K562 (cell line): ENCODE measurements around the gene RAB6B. TPM values are rescaled to one million over a fixed set of nuclear protein-coding genes. Genes with fewer than 3 reads are reported as not detected.

Experiments
- ATAC-seq: fragments of 200-7000 bp; cut with Tn5 transposase; 3 replicates; pipeline ENCODE4 v1.9.1; 2020; ENCODE audit warnings: moderate library complexity
- BruUV-seq: library from RNA; stranded (reverse); fragments of 400-500 nt; replicated peaks from 2 replicates; lab custom pipeline; 2021; lab: Mats Ljungman, UMichigan
- CTCF ChIA-PET: fragments of 300-600 bp; formaldehyde crosslinking; extraction: SDS; loops from one replicate; lab custom pipeline; 2021; ENCODE audit warnings: low intra/inter-chr PET ratio; lab: Yijun Ruan, JAX
- POLR2A ChIA-PET: fragments of 300-600, 350-650 bp; sonication (Branson Sonifier 250); formaldehyde crosslinking; extraction: SDS; loops from one replicate; lab custom pipeline; 2021; ENCODE audit warnings: antibody characterized with exemption, inconsistent platforms; lab: Yijun Ruan, JAX
- DNase-seq, 4 experiments: peaks; one replicate each; pipeline versions ENCODE4 v3.0.0 to v3.0.0-alpha.2; 2011 to 2018; ENCODE audit warnings: low spot score in 3 of 4, mixed read lengths in 3 of 4; ENCODE audit errors: extremely low read depth in 1 of 4
- FAIRE-seq: peaks from 2 replicates; lab custom pipeline; 2011; peaks lifted over from hg19 to GRCh38; lab: Jason Lieb, UNC
- H2AFZ ChIP-seq: 2 replicates; pipeline ENCODE4 v1.6.0; 2011; ENCODE audit warnings: low read depth, low read length, control low read depth, inconsistent platforms
- H3K27ac ChIP-seq: fragments of 200-600 bp; 3 replicates; pipeline ENCODE4 v1.8.0; 2011; ENCODE audit warnings: low read depth, mild to moderate bottlenecking, control low read depth, inconsistent platforms, low read length, moderate library complexity, mixed read lengths; ENCODE audit errors: extremely low read depth
- H3K27me3 ChIP-seq, 2 experiments: fragments of 300-600 bp in 1 of 2; 2 replicates in 1 of 2; 3 replicates in 1 of 2; pipeline versions ENCODE4 v1.6.0 to v1.8.0; 2011; ENCODE audit warnings: inconsistent platforms in 2 of 2, low read length in 2 of 2, mild to moderate bottlenecking in 1 of 2, mixed read lengths in 1 of 2, moderate library complexity in 1 of 2; ENCODE audit not compliant: control insufficient read depth in 2 of 2, insufficient read depth in 2 of 2
- H3K36me3 ChIP-seq: fragments of 300-600 bp; 3 replicates; pipeline ENCODE4 v1.8.0; 2011; ENCODE audit warnings: mild to moderate bottlenecking, low read length, inconsistent platforms; ENCODE audit not compliant: control insufficient read depth, insufficient read depth
- H3K4me1 ChIP-seq, 2 experiments: fragments of 200-600 bp in 1 of 2; replicated peaks in 1 of 2; 2 replicates in 1 of 2; 3 replicates in 1 of 2; pipeline versions ENCODE4 v1.5.1 to v1.8.0; 2011; ENCODE audit warnings: inconsistent platforms in 2 of 2, low read length in 2 of 2, mild to moderate bottlenecking in 1 of 2, mixed read lengths in 1 of 2, moderate library complexity in 1 of 2; ENCODE audit not compliant: control insufficient read depth in 2 of 2, insufficient read depth in 2 of 2
- H3K4me2 ChIP-seq: 2 replicates; pipeline ENCODE4 v1.6.1; 2011; ENCODE audit warnings: low read length, control low read depth, inconsistent platforms, mixed read lengths; ENCODE audit not compliant: insufficient read depth
- H3K4me3 ChIP-seq: fragments of 200-600 bp; sonication (generic), shearing (Covaris generic); 2 replicates; pipeline ENCODE4 v1.5.1; 2016; ENCODE audit warnings: control low read depth, inconsistent platforms
- H3K79me2 ChIP-seq: fragments of 200-600 bp; 3 replicates; pipeline ENCODE4 v1.8.0; 2011; ENCODE audit warnings: low read length, inconsistent platforms; ENCODE audit not compliant: control insufficient read depth, insufficient read depth
- H3K9ac ChIP-seq, 2 experiments: 2 replicates each; pipeline versions ENCODE4 v1.6.0 to v1.6.1; 2011; ENCODE audit warnings: low read depth in 2 of 2, low read length in 2 of 2, control low read depth in 1 of 2, inconsistent platforms in 1 of 2, mild to moderate bottlenecking in 1 of 2, mixed read lengths in 1 of 2; ENCODE audit not compliant: insufficient read depth in 1 of 2
- H3K9me1 ChIP-seq: one replicate; pipeline ENCODE4 v1.6.0; 2011; ENCODE audit warnings: inconsistent platforms, mild to moderate bottlenecking, low read length, moderate library complexity; ENCODE audit not compliant: control insufficient read depth, insufficient read depth
- H3K9me3 ChIP-seq: replicated peaks from 2 replicates; pipeline ENCODE4 v1.5.1; 2011; ENCODE audit warnings: low read depth, low read length, inconsistent platforms; ENCODE audit not compliant: control insufficient read depth, insufficient read depth
- H4K20me1 ChIP-seq: replicated peaks from 2 replicates; pipeline ENCODE4 v1.6.1; 2011; ENCODE audit warnings: low read length, inconsistent platforms, mixed read lengths; ENCODE audit not compliant: control insufficient read depth, insufficient read depth
- DNMT1 ChIP-seq: fragments of 450-650 bp; IDR thresholded peaks from 2 replicates; pipeline ENCODE4 v1.6.1; 2016; ENCODE audit warnings: antibody characterized with exemption, mild to moderate bottlenecking
- EWSR1 ChIP-seq: fragments of 450-650 bp; IDR thresholded peaks from 2 replicates; pipeline ENCODE4 v1.6.1; 2018; ENCODE audit warnings: borderline replicate concordance, mild to moderate bottlenecking, low read depth, moderate library complexity; ENCODE audit not compliant: partially characterized antibody
- HNRNPL ChIP-seq: fragments of 200-400 bp; formaldehyde crosslinking; IDR thresholded peaks from 2 replicates; pipeline ENCODE4 v1.6.1; 2017; ENCODE audit warnings: low read depth, mild to moderate bottlenecking, low read length
- MAFF ChIP-seq: IDR thresholded peaks from 2 replicates; pipeline ENCODE4 v1.6.1; 2012; ENCODE audit warnings: low read length, improper control_type of control experiment
- RFX1 ChIP-seq: fragments of 450-650 bp; IDR thresholded peaks from 2 replicates; pipeline ENCODE4 v1.6.1; 2016; ENCODE audit warnings: mild to moderate bottlenecking, moderate library complexity
- WGBS: fragments of 100-300 bp; shearing (Covaris generic); methylation state at CpG from one replicate; pipeline ENCODE4 v1.1.6; 2016; ENCODE audit warnings: low coverage, mixed read lengths; ENCODE audit not compliant: insufficient coverage; ENCODE audit errors: missing lambda C conversion rate; 5-methylcytosine and 5-hydroxymethylcytosine counted together
- in situ Hi-C: fragments of 300-500 bp; cut with MboI; formaldehyde crosslinking; loops from 4 replicates; pipeline ENCODE4 v1.15.0; 2018; ENCODE audit warnings: inconsistent platforms, mixed read lengths
- intact Hi-C: fragments of 100-400 bp; cut with micrococcal nuclease; formaldehyde crosslinking; loops from 2 replicates; pipeline ENCODE4 v1.14.2; 2022
- polyA plus RNA-seq, 8 experiments: library from polyadenylated mRNA; depleted of rRNA in 4 of 8; stranded (reverse) in 5 of 8; unstranded in 3 of 8; fragments of >200 nt; fragmentation: Nextera tagmentation in 2 of 8; fragmentation: Illumina TruSeq in 1 of 8; extraction: Ambion mirVana in 2 of 8; extraction: Trizol in 1 of 8; gene quantifications; 2 replicates each; pipeline versions ENCODE4 v1.2.1 to v1.2.3, GENCODE V29; 2011 to 2014; ENCODE audit warnings: inconsistent platforms in 1 of 8, missing spikeins in 1 of 8
- total RNA-seq, 7 experiments: library from RNA; depleted of rRNA in 6 of 7; stranded (reverse); fragments of >200 nt in 6 of 7; fragmentation: Illumina TruSeq in 2 of 7; extraction: Trizol in 2 of 7; gene quantifications; 2 replicates each; pipeline versions ENCODE4 v1.2.1 to v1.2.3, GENCODE V29; 2011 to 2021; ENCODE audit warnings: low replicate concordance in 1 of 7
- TF ChIP-seq, protein P1 (sequence below), 2 experiments: fragments of 250-450 bp in 1 of 2; fragments of 450-650 bp in 1 of 2; sonication (Bioruptor Pico) in 1 of 2; IDR thresholded peaks; 2 replicates each; pipeline versions ENCODE4 v1.6.1 to v1.8.0; 2016 to 2021; ENCODE audit warnings: mild to moderate bottlenecking in 2 of 2, moderate library complexity in 2 of 2, missing compliant biosample characterization in 1 of 2, missing genetic modification characterization in 1 of 2

Gene RAB6B
- total and polyA plus RNA-seq, 9 of the 15 experiments (the other 6 are each of a cell fraction or from before 2014, with no cell fraction given) = 0.60 to 18.1 (median 1.5) TPM

- H3K4me2 ChIP-seq = no peak overlapping the region
- no peak overlapping the region for H3K27ac ChIP-seq
- in situ Hi-C loops = no loop called here
- H3K9me3 ChIP-seq = no peaks in the 10 kb centered on the region
- H3K4me1 ChIP-seq = peaks cover 20 to 38% of the 10 kb centered on the region in 2 experiments; a peak in 4 of 5 replicates
- ATAC-seq (no peak), DNase-seq (peak in 2 of 4 experiments; percentile 26 to 35), FAIRE-seq (no peak)
- ChIA-PET POLR2A (interaction anchor here (1.4 kb wide), 1 partner anchor 22 kb away, joined by 3 read pairs; no protein-coding TSS in a partner anchor), CTCF (no interaction called here)
- no peak overlapping the region for H3K4me3 ChIP-seq
- no peak overlapping the region for H2AFZ ChIP-seq
- H3K36me3 ChIP-seq = no peaks in the 10 kb centered on the region
- H3K9ac ChIP-seq = 0 out of 4 replicates have a peak overlapping the region, but pooled peaks of 1 of the 2 experiments have one; percentile 35
- TF ChIP-seq RFX1 (no peak), DNMT1 (no peak), EWSR1 (no peak)
- TF ChIP-seq, protein P1, sequence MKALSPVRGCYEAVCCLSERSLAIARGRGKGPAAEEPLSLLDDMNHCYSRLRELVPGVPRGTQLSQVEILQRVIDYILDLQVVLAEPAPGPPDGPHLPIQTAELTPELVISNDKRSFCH (CRISPR knock-in tag; IDR thresholded peaks at IDR 0.05) = no peak
- TF ChIP-seq, protein P1 (tag; IDR thresholded peaks at IDR 0.05) = no peak
- TF ChIP-seq, all 486 proteins: peak for 0
- Histone ChIP-seq H4K20me1 (no peaks in the 10 kb centered on the region), H3K79me2 (no peaks in the 10 kb centered on the region), H3K9me1 (no peaks in the 10 kb centered on the region), H3K27me3 (no peaks in the 10 kb centered on the region)
- intact Hi-C loops = no loop called here
- 66% methylated on average over 4 of the region's 8 CpGs for WGBS
- BruUV-seq = no TSS peak
Observed at GRCh38 chr3:133857767-133858166, 37.9 kb downstream of the RAB6B start.

GRCh38 chr3:133856316-133856715 is 39.4 kb downstream of the RAB6B start:
- TF ChIP-seq HNRNPL = no peak
- no peak for TF ChIP-seq MAFF
- Histone ChIP-seq H3K4me2 (no peak overlapping the region), H3K4me1 (peaks cover 30 to 49% of the 10 kb centered on the region in 2 experiments; a peak in 4 of 5 replicates), H3K27me3 (no peaks in the 10 kb centered on the region), H3K79me2 (no peaks in the 10 kb centered on the region), H3K36me3 (no peaks in the 10 kb centered on the region), H3K9ac (no peak overlapping the region), H3K9me1 (no peaks in the 10 kb centered on the region), H3K4me3 (no peak overlapping the region), H4K20me1 (no peaks in the 10 kb centered on the region), H3K27ac (no peak overlapping the region), H2AFZ (no peak overlapping the region), H3K9me3 (no peaks in the 10 kb centered on the region)
- no peak for FAIRE-seq
- DNase-seq = no peak
- 38% methylated on average over 2 of the region's 2 CpGs for WGBS
- ChIA-PET POLR2A (interaction anchor here (1.0 kb wide), 1 partner anchor 99 kb away, joined by 3 read pairs; no protein-coding TSS in a partner anchor), CTCF (no interaction called here)
- intact Hi-C loops = no loop called here
- in situ Hi-C loops = no loop called here
- ATAC-seq = no peak
- BruUV-seq = no TSS peak
